GM18517 (cell line): Measurements from ENCODE around the gene PRKG2.

ENCODE experiments used
- ATAC-seq: cut with Tn5 transposase; IDR thresholded peaks from one replicate; pipeline ENCODE4 v1.9.1; 2021; ENCODE audit warnings: mild to moderate bottlenecking, moderate library complexity; ENCODE audit not compliant: unreplicated experiment

Gene PRKG2

GRCh38 chr4:81042578-81043365 is 172.2 kb downstream of the PRKG2 start:
- no peak for ATAC-seq

- ATAC-seq: no peak
Observed at GRCh38 chr4:81040012-81040659, 174.9 kb downstream of the PRKG2 start.

GRCh38 chr4:81039351-81039972 is 175.6 kb downstream of the PRKG2 start:
- no peak for ATAC-seq

GRCh38 chr4:81038636-81039350 is 176.2 kb downstream of the PRKG2 start:
- no peak for ATAC-seq
